ENCODE data around the gene PDE6D. TPM values are rescaled to one million over a fixed set of nuclear protein-coding genes. Genes with fewer than 3 reads are reported as not detected.

Gene PDE6D
- total and polyA plus RNA-seq, 2 of the 13 experiments (the other 11 are each of a cell fraction or from before 2014, with no cell fraction given), result 14.1 to 23.2 TPM

- peak; percentile 100 for TF ChIP-seq CSRNP1 (CRISPR knock-in tag; IDR thresholded peaks at IDR 0.05)
- TF ChIP-seq ZBTB34 (CRISPR knock-in tag; IDR thresholded peaks at IDR 0.05), result peak; percentile 88
- peak; percentile 98 for TF ChIP-seq ZFP37 (CRISPR knock-in tag; IDR thresholded peaks at IDR 0.05; ENCODE audit: borderline replicate concordance)
- TF ChIP-seq ZNF761 (CRISPR knock-in tag; conservative IDR thresholded peaks at IDR 0.05), result peak; percentile 100
- peak; percentile 100 for TF ChIP-seq ZSCAN31 (CRISPR knock-in tag; IDR thresholded peaks at IDR 0.05; ENCODE audit: low read depth)
- TF ChIP-seq AFF4 (CRISPR knock-in tag; IDR thresholded peaks at IDR 0.05), result no peak
- peak; percentile 99 for TF ChIP-seq ZNF557 (CRISPR knock-in tag; IDR thresholded peaks at IDR 0.05)
- no peak for TF ChIP-seq CC2D1A (CRISPR knock-in tag; IDR thresholded peaks at IDR 0.05)
- TF ChIP-seq MXI1 (IDR thresholded peaks at IDR 0.05; ENCODE audit: borderline replicate concordance, low read depth, low read length), result peak; percentile 96; the same call in 2 of the 3 replicates
- TF ChIP-seq DMTF1 (CRISPR knock-in tag; IDR thresholded peaks at IDR 0.05), result peak; percentile 97
- peak; percentile 100 for TF ChIP-seq BORCS8-MEF2B (CRISPR knock-in tag; IDR thresholded peaks at IDR 0.05)
- TF ChIP-seq TFDP1 (CRISPR knock-in tag; IDR thresholded peaks at IDR 0.05; ENCODE audit: borderline replicate concordance), result peak; percentile 99
- peak; percentile 100 for TF ChIP-seq ZNF138 (CRISPR knock-in tag; IDR thresholded peaks at IDR 0.05; ENCODE audit: low read depth)
- peak; percentile 99 for TF ChIP-seq PAWR (CRISPR knock-in tag; IDR thresholded peaks at IDR 0.05; ENCODE audit: borderline replicate concordance)
- TF ChIP-seq SP2 (CRISPR knock-in tag; IDR thresholded peaks at IDR 0.05), result peak; percentile 60
- peak; percentile 99 for TF ChIP-seq ZNF552 (CRISPR knock-in tag; IDR thresholded peaks at IDR 0.05; ENCODE audit: borderline replicate concordance)
- TF ChIP-seq ZNF234 (CRISPR knock-in tag; conservative IDR thresholded peaks at IDR 0.05), result peak; percentile 98
Observed at GRCh38 chr2:231709981-231710798, 70.9 kb downstream of the PDE6D start (continued).
